GM21367 (cell line): ENCODE results near the gene ZNF492.
"Not testable (repeated sequence)": the region's sequence is repeated elsewhere in the genome, so short reads cannot be mapped to it uniquely, and the experiment has no call there.

ENCODE experiments used
- ATAC-seq: cut with Tn5 transposase; IDR thresholded peaks from one replicate; pipeline ENCODE4 v1.9.1; 2021; ENCODE audit not compliant: unreplicated experiment

ZNF492 gene

DNA sequence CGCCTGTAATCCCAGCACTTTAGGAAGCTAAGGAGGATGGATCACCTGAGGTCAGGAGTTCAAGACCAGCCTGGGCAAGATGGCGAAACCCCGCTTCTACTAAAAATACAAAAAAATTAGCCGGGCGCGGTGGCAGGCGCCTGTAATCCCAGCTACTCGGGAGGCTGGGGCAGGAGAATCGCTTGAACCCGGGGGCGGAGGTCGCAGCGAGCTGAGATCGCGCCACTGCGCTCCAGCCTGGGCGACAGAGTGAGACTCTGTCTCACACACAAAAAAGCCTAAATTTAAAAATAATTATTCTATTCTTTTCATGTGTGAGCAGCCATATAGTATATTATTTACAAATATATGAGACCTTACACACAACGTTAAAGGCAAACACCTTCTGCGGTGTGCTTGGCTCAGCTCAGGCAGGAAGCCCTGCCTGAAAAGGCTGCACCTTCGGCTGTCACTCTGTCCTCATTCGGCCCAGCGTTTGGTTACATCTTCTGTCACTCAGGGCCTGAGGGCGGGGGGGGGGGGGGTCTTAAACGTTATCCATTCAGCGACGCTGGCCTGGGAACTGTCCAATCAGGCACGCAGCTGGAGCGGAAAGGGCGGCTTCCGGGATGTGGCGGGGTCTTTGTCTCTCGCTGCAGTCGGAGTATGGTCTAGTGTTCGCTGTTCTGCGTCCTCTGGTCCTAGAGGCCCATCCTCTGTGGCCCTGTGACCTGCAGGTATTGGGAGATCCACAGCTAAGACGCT, at the start of gene ZNF492:
Gene ZNF492 (plus strand): TSS at position 619 of the 744 bp plus-strand sequence. CDS start 19,076 bp downstream, outside the sequence.
- ATAC-seq = not testable (repeated sequence)

DNA sequence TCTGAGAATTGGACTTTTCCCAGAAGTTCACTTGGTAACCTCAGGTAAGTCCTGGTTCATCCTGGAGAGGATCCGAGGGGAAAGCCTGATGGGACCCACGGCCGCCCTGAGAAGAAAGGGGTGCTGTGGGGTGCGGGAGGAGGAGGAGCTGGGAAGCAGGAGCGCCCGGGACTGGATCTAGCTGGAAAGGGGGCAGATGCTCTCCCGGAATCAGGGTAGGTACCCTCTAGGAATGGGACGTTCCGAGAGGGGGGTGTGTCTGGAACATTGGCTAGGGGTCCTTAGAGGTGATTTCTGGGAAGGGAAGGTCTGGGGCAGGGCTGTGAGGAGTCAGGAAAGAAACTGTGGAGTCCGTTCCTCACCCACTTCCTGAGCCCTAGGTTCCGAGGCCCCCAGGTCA, 38.7 kb upstream of the ZNF492 start:
- ATAC-seq = no peak

DNA sequence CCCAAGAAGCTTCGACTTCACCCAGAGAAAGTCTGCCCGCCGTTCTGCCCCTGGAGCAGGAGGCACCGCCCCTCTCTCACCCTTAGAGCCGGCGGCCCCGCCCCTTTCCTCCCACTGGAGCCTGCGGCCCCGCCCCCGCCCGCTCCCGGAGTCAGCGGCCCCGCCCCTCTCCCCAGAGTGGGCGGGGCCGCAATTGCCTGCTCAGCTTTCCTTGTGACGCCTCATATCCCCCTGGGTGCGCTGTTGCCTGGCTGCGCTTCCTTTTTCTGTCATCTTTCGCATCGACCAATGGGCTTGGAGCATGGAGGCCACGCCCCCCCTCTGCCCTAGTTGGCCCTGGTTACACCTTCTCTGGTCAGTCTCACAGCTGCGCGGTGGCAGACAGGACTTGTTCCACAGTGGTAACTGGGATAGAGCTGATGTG, 38.2 kb upstream of the ZNF492 start:
- ATAC-seq = no peak

DNA sequence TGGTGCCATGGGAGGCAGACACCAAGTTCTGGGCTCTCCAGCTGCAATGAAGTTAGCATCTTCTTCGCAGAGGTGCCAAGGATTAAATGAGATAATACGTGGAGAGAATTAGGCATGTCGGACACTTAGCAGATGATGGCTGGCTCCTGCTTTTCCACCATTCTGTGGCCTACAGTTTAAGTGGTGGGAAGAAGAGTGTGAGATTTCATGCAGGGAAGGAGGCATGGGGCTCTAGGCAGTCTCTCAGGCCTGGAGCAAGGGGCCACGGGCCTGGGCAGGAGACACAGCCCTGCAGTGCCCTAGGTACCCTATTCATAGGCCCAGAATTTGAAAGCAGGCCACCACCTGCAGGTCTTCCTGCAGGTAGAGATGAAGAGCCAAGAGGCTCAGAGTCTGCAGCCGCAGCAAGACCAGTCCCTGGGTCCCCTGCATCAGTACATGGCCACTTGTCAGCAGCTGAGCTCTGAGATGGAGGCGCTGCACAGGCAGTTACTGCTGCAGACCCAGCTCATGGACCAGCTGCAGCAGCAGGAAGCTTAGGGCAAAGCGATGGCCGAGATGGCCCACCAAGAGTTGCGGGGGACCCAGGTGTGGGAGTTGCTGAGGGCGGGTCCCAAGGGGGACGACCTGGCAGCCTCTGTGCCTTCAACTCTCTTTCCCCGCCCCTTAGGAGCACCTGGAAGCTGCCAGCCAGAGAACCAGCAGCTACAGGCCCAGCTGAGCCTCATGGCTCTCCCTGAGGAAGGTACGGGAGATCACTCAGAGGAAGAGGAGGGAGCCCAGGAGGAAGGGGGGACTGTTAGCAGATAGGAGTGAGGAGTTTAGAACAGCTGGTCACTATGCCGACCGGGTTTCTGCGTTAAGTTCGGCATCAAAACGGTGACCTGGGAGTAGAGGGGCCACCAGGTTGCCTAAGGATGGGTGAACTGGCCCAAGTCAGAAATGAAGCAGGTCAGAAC, 33.2 kb upstream of the ZNF492 start:
- ATAC-seq = no peak

DNA sequence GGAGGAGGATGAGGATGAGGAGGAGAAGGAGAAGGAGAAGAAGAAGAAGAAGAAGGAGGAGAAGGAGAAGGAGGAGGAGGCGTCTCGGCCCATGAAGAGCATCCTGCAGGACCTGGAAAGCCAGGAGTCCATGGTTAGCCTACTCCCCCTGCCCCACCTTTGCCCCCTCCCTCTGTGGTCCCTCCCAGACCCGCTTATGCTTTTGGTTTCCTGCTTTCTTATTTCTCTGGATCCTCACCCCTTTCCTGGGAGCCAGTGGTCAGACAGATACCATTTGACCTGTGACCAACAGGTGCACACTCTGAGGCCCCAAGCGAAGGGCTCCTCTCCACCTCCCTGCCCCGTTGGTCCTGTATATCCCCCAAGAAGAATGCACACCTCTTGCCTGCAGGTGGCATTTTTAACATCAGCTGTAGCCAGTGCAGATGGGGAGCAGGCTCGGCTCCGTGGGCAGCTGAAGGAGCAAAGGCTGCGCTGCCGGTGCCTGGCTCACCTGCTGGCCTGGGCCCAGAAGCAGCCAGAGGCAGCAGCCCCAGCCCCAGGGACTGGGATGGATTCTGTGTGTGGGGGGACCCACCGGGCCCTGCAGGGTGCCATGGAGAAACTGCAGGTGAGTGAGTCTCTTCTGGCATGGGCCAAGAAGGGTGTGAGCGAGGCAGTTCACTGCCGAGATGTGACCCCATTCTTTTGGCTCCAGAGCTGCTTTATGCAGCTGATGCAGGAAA, 32.1 kb upstream of the ZNF492 start:
- no peak for ATAC-seq

DNA sequence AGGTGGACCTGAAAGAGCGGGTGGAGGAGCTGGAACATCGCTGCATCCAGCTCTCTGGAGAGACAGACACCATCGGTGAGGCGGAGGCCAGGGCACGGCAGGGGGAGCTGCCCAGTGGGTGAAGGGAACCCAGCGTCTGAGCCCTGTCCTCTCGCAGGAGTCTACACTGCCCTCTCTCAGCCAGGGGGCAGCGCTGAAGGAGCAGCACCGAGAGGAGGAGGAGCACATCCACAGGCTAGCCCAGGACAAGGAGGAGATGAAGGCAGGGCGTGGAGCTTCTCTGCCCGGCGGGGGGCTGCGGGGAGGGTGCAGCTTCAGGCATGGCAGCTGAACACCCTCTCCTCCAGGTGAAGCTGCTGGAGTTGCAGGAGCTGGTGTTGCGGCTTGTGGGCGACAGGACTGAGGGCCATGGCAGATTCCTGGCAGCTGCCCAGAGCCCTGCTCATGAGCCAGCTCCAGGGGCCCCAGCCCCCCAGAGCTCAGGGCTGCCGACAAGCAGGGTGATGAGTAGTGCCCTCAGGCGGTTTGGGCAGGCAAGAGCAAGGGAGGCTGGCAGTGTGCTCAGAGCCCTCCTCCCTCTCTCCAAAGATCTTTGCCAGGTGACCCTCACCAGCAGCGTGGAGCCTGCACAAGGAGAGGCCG, 31.4 kb upstream of the ZNF492 start:
- no peak for ATAC-seq

DNA sequence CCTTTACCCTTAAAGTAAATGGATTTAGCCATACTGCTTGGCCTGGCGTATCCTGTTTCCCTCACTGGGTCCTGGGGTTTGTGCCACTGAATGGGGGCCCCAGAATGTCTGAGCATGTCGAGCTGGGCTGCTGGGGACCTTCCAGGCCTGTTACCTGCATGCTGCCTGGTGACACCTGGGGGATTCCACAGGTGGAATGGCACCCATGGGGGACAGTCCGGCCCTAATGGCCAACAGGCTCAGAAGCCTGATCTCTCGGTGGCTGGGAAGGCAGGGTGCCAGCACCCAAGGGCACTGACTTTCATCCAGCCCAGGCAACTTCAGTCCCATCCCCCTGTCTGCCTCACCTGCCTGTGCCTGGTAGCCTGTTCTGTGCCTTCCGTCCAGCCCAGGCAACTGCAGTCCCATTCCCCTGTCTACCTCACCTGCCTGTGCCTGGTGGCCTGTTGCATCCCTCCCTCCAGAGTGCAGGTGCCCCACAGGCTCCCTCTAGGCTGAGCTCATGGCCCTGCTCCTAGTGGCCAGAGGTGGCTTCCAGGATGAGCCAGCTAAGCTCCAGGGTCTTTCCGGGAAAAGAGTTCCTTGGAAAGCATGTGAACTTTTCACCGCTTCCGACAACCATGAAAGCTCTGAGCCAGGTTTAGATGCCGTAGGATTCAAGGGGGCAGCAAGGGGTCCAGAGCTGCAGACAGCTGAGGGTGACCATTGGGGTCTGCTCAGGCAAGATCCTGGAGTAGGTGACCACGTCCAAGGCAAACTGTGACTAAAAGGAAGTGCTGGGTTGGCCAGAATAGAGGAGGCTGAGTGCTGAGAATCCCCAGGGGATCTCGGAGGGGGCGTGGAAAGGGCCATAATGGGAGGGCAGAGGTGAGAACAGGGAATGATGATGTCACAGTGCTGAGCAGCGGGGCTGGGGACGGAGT, 30.3 kb upstream of the ZNF492 start:
- ATAC-seq = no peak

DNA sequence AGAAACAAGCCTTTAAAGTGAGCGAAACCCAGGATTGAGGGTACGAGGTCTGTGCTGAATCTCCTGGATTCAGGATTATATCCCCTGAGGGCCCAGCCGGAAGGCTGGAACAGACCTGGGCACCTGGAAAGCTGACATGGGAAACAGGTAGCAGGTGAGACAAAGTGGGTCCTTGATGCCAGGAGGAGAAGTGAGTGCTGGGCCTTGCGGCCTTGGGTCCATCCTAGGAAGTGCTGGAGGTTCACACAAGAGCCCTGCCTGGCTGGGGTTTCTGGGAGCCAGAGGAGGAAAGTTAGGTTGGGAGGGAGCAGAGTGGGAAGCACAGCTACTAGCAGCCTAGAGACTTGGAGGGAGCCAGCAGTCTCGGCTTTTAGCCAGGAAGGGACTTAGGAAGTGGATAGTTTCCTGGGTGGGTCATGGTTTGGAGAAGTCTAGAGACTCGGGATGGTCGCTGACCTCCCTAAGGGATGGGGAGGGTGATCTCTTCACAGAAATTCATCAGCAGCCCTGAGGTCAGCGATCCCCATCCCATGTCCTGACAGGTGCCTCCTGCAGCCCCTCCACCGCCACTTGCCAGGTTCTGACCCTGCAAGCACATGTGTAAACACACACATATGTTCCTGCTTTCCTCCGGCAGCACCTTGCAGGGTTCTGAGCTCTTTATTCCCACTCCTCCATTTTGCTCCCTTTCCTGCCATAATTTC, 29.4 kb upstream of the ZNF492 start:
- ATAC-seq = no peak

DNA sequence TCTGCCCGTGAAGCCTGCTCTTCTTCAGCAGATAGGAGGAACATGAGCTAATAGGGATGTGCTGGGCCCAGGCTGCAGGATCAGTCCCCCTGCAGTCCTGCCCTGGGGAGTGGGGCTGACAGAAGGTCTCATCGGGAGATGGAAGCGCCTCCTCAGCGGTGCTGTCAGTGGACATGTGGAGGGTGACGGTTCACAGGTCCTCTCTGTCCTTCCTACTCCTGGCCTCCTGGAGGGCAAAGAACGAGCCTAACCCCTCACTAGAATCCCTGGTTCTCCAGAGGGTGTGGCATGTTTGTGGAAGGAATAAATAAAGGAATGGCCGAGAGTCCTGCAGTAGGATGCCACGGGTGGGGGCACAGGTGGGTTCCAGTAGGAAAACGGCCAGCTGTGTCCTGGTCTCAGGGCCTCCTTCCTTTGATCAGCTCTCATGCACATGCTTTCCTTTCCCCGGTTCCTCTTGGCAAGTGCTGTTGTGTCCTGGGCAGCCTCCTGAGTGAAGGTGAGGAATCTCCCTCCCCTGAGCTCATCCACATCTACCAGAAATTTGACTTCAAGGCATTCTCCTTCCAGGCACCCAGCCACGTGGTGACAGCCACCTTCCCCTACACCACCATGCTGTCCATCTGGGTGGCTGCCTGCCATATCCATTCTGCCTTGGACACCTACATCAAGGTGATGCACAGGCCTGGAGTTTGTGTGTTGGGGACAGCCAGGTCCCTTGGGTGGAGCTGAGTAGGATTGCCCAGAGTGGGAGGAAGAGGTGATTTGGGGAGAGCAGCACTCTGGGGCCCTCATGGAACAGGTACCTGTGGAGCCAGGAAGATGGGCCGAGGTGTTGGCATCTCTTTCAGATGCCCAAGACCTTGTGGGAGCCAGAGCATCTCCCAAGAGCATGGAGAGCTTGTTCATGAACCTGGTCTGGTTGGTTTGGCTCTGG, 28.6 kb upstream of the ZNF492 start:
- no peak for ATAC-seq

DNA sequence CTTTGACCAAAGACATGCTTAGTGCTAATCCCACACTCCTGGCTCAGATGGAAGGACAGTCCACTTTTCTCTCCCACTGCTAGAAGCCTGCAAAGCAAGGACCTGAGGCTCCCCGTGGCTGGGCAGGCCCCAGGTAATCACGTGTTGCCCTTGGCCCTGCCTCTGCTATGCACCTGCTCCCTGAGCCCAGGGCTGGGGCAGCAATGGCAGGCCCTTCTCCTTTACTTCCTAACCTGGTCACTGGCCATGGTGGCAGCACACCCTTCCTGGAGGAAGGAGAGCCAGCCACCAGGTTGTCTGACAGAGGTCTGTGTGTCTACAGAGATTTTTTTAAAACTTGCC, 27.9 kb upstream of the ZNF492 start:
- no peak for ATAC-seq

DNA sequence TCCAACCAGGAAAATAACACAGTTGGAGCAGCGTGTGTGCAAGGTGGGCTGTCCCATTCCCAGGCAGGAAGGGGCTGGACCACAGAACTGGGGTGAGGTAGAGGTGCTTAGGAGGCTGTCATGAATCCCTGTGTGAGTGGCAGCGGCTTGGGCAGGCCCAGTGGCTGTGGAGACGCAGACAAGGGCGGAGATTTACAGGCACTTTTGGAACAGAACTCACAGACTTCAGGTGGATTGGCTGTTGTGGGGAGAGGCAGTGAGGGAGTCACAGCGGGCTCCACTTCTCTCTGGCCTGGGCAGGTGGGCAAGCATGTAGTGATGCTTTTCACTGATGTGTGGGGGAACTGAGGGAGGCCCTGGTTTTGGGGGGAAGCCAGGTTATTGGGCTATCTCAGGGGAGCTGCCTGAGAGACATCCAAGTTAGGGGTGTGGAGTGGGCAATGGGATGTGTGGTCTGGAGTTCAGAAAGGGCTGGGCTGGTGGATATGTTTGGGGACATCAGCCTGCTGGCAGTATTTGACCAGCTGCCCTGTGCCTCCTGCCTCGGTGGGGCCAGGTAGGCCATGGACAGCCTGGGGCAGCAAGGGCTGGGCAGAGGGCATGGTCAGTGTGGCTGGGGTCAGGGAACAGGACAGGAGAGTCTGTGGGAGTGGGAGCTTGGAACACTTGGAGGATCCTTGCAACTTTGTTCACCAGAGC, 27.0 kb upstream of the ZNF492 start:
- ATAC-seq = no peak

DNA sequence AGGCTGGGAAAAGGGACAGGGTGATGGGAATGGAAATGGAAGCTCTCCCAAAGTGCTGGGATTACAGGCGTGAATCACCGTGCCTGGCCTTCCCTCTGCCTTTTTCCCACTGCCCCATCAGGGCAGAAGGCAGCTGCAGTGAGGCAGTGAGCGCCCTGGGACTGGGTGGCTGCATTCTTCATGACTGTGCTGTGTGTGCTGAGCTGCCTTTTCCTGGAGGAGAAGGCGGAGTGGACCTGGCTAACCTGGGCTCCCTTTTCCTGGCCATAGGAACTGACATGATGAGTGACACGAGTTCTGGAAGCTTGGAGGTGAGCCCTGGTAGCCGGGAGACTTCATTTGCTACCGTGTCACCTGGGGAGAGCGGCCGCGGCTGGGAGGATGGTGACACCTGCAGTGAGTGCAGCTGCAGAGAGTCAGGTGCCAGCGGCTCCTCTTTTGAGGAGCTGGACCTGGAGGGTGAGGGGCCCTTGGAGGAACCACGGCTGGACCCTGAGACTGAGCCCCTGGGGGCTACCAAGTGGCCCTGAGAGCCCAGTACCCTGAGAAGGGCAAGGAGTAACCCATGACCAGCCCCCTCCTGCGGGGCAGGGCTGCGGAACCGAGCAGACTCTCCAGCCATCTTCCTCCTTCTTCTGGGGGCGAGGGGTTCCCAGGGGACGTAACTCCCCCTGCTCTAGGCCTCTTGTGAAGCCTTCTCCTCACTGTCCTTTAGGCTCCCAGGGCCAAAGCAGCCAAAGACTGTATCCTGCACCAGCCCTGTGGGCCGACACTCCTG, 26.3 kb upstream of the ZNF492 start:
- ATAC-seq = no peak

DNA sequence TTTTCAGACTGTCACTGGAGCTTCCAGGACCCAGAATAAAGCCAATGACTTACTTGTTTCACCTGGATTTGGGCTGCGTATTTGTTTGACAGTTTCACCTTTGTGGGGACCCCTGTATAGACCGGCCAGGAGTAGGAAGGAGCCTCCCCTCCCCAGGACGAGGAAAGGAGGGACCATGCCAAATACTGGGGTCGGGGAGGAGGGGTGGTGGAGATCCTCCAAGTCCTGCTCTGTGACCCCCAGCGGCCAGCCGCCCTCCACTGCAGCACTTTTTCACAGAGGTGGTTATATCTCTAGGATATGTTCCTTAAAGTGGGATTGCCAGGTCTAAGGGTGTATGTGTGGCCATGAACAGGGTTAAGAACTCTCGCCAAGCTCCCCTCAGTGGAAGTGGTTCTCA, 25.7 kb upstream of the ZNF492 start:
- ATAC-seq = no peak

DNA sequence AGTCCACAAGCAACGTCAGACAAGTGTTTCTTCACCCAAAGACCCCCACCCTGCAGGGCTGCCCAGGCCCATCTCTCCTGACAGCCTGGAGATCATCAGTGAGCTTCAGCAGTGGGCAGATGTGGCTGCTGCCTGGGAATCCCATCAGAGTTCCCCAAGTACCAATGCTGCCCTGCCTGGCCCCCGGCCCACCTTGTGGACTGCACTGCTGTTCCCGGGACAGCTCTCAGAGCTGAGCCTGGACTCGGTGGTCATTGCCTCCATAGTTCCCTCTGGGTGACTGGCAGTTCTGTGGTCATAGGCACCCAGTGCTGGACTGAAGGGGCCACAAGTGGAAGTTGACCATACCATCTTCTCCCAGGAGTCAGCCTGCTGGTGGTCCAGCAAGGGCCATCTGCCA, 24.5 kb upstream of the ZNF492 start:
- no peak for ATAC-seq

DNA sequence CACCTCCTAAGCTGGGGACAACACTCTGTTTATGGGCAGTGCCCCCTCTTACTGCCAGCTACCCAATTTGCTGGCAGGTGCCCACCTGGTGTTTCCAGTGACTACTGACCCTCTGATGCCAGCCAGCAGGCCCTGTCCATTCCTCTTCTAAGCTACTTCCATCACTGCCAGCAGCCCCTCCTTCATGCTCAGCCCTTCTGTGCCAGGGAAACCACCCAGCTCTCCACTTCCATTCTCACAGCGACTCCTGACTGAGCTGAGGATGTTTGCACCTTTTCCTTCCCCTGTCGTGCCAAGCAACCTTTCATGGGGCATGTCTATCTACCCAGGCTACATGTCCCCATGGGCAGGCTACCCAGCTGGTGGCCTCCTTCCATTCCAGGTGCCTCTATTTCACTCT, 24.0 kb upstream of the ZNF492 start:
- ATAC-seq = no peak

DNA sequence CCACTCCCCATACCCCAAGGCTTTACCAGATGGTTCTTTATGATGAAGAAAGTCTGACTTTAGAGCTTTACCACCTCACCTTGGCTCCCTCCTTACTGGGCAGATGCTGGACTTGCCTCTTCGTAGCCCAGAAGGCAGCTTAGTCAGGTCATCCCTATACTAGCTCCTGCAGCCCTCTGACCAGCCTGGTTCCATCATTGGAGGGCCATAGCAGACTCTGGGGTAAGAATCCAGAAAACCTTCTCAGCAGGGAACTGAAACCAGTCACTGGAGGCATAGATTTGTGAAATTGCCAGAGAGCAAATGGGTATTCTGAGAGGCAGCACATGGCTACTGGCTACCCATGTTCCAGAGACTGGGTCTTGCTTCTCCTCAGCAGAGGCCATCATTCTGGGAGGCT, 21.8 kb upstream of the ZNF492 start:
- no peak for ATAC-seq

DNA sequence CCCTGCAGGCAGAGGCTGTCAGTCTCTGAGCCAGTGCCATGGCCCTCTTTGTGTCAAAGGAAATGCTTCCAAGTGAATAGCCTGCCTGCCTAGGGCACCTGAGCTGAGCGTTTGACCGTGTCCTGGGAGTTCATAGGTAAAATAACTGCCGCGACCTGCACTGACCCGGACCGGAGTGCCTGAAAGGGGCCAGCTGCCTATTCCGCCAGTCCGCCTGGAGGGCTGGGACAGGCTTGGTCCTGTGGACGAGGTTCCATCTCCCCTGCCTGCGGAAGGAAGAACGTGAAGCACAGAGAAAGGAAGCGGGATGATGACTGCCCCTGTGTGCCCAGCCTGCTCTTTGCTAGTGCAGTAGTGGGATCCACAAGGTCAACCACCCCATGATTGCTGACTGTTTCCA, 17.5 kb upstream of the ZNF492 start:
- no peak for ATAC-seq
